Stomach (tissue), 9 donors: ENCODE results near the gene TTC8. TPM values are rescaled to one million over a fixed set of nuclear protein-coding genes. Genes with fewer than 3 reads are reported as not detected.
"Not testable (repeated sequence)": the region's sequence is repeated elsewhere in the genome, so short reads cannot be mapped to it uniquely, and the experiment has no call there.

Source experiments
- DNase-seq, 2 donors: peaks; one replicate each; pipeline versions ENCODE4 v3.0.0 to v3.0.0-alpha.2; 2013 to 2019
- H3K27ac ChIP-seq, 5 donors: fragments of 200-600 bp in 4 of 5; sonication (generic) in 4 of 5; one replicate each; pipeline ENCODE4 v1.5.1; 2013 to 2019; ENCODE audit warnings: mild to moderate bottlenecking in 1 of 5, moderate library complexity in 1 of 5
- H3K27me3 ChIP-seq, 3 donors: fragments of 200-600 bp; sonication (generic); one replicate each; pipeline ENCODE4 v1.5.1; 2017 to 2019; ENCODE audit warnings: mixed run types in 1 of 3
- H3K36me3 ChIP-seq, 4 donors: fragments of 200-600 bp; sonication (generic); 1 replicate in 3 of 4; 2 replicates in 1 of 4; pipeline ENCODE4 v1.5.1; 2016 to 2019
- H3K4me1 ChIP-seq, 4 donors: fragments of 200-600 bp; sonication (generic); one replicate each; pipeline ENCODE4 v1.5.1; 2016 to 2019
- H3K4me3 ChIP-seq, 4 donors: fragments of 200-600 bp; sonication (generic) in 3 of 4; one replicate each; pipeline ENCODE4 v1.5.1; 2016 to 2019; ENCODE audit warnings: mild to moderate bottlenecking in 1 of 4
- H3K9me3 ChIP-seq, 4 donors: fragments of 200-600 bp; sonication (generic); one replicate each; pipeline ENCODE4 v1.5.1; 2016 to 2019
- EP300 ChIP-seq: sonication (generic); formaldehyde crosslinking; IDR thresholded peaks from one replicate; pipeline ENCODE4 v1.6.1; 2017; ENCODE audit warnings: antibody characterized with exemption
- POLR2A ChIP-seq, 4 donors: fragments of 450-650 bp; IDR thresholded peaks; one replicate each; pipeline ENCODE4 v1.6.1; 2016; ENCODE audit warnings: antibody characterized with exemption in 4 of 4, control low read depth in 2 of 4, mild to moderate bottlenecking in 1 of 4, moderate library complexity in 1 of 4
- POLR2AphosphoS5 ChIP-seq, 3 donors: sonication (generic); formaldehyde crosslinking; IDR thresholded peaks; one replicate each; pipeline ENCODE4 v1.6.1; 2016; ENCODE audit warnings: antibody characterized with exemption in 3 of 3
- WGBS, 5 donors: extraction: QIAGEN DNeasy Blood & Tissue Kit in 3 of 5; methylation state at CpG; one replicate each; pipeline versions ENCODE4 v1.1.5 to v1.1.7; 2013 to 2018; 5-methylcytosine and 5-hydroxymethylcytosine counted together
- intact Hi-C: fragments of 100-400 bp; cut with DNase I; formaldehyde crosslinking; loops from one replicate; pipeline ENCODE4 v1.15.1; 2023; ENCODE audit warnings: low total_unique reads
- polyA plus RNA-seq, 3 donors: library from polyadenylated mRNA; stranded (reverse); fragments of 200-250 nt; gene quantifications; one replicate each; pipeline ENCODE4 v1.2.3, GENCODE V29; 2013
- total RNA-seq, 5 donors: library from RNA; depleted of rRNA; stranded (reverse); fragments of >200 nt; gene quantifications; one replicate each; pipeline versions ENCODE4 v1.1.0 to v1.2.3, GENCODE V29; 2014 to 2016
- TF ChIP-seq, protein P1 (sequence below), 7 experiments: fragments of 450-650 bp in 4 of 7; fragments of 200-600 bp in 3 of 7; sonication (generic) in 3 of 7; IDR thresholded peaks; one replicate each; pipeline ENCODE4 v1.5.1; 2016 to 2019; ENCODE audit warnings: antibody characterized with exemption in 7 of 7, control low read depth in 2 of 7, mild to moderate bottlenecking in 1 of 7
- donor health status: healthy with polysubstance abuse.
- donor health status: Bipolar disorder and iron deficiency.
- donor health status: healthy.

The TTC8 gene
- total and polyA plus RNA-seq, 8 donors: 2.7 to 53.1 (median 8.7) TPM; not detected in 1

DNA sequence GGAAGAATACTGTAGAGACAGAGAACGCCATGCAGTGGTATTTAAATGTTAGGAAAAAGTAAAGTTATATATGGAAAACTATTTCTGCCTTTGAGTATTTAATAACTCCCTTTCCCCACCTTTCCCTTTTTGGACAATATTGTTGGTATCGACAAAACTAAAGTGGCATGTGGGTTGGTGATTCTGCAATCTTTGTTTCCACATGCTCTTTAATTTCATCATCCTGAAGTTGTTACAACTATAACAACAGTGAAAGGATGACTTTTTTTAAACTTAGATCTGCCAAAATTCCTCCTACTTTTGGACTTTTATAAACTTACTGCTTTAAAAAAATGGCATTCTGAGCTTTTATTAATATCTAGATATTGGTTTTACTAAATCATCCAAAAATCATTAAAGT lies 25.3 kb downstream of the TTC8 start:
- WGBS, 5 donors: 80 to 96% (median 90%) methylated on average over 2 of the region's 2 CpGs
- H3K9me3 ChIP-seq: no peaks in the 10 kb centered on the region
- TF ChIP-seq, protein P1, sequence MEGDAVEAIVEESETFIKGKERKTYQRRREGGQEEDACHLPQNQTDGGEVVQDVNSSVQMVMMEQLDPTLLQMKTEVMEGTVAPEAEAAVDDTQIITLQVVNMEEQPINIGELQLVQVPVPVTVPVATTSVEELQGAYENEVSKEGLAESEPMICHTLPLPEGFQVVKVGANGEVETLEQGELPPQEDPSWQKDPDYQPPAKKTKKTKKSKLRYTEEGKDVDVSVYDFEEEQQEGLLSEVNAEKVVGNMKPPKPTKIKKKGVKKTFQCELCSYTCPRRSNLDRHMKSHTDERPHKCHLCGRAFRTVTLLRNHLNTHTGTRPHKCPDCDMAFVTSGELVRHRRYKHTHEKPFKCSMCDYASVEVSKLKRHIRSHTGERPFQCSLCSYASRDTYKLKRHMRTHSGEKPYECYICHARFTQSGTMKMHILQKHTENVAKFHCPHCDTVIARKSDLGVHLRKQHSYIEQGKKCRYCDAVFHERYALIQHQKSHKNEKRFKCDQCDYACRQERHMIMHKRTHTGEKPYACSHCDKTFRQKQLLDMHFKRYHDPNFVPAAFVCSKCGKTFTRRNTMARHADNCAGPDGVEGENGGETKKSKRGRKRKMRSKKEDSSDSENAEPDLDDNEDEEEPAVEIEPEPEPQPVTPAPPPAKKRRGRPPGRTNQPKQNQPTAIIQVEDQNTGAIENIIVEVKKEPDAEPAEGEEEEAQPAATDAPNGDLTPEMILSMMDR (IDR thresholded peaks at IDR 0.05): no peak
- TF ChIP-seq POLR2AphosphoS5 (IDR thresholded peaks at IDR 0.05) (no peak), POLR2A (IDR thresholded peaks at IDR 0.05) (no peak), EP300 (no peak)
- H3K36me3 ChIP-seq: peaks cover 0 to 18% (median 8%) of the 10 kb centered on the region in 4 donors
- intact Hi-C loops: no loop called here
- no peak overlapping the region for H3K27ac ChIP-seq
- no peak overlapping the region for H3K4me3 ChIP-seq
- H3K4me1 ChIP-seq: no peaks in the 10 kb centered on the region
- H3K27me3 ChIP-seq: no peaks in the 10 kb centered on the region
- DNase-seq: no peak

DNA sequence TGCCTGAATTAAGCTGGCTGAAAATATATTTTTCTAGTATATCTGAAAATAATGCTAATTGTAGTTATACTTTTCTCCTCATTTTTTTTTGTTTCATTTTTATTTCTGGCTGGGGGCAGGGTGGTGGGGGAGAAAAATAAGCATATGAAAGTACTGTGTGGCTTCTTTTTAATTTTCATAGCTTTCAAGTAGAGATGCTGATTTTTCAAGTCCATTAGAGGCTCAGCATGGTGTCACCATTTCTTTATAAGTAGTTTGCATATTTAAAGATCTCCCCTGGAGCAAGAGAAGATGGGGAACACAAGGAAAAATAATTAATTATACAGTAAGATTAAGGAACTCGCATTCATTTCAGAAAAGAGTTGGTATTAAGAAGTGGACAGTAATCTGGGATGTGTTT lies 27.1 kb downstream of the TTC8 start:
- 53 to 79% (median 71%) methylated on average over 1 of the region's 1 CpG for WGBS, 5 donors
- intact Hi-C loops: no loop called here

DNA sequence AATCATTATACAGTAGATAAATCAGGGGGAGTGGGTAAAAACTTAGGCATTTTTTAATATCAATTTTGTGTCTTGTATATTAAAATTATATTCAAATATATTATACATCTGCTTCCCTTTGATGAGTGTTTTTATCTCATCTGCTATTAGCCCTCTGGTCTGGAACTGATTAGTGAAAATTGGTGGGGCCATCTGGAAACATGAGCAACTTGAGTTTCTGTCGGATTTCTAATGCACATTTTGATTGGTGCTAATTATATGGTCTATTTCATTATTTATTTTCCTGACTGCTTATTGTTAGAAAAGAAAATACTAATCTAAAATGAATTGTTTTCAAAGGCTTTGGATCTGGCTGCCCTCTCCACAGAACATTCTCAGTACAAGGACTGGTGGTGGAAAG lies 28.2 kb downstream of the TTC8 start:
- H3K36me3 ChIP-seq: peaks cover 0 to 22% (median 12%) of the 10 kb centered on the region in 4 donors
- H3K27ac ChIP-seq: no peak overlapping the region
- no peaks in the 10 kb centered on the region for H3K9me3 ChIP-seq
- peak in 1 of 2 donors; percentile 30 for DNase-seq
- H3K4me3 ChIP-seq: no peak overlapping the region
- no peak for TF ChIP-seq POLR2A (IDR thresholded peaks at IDR 0.05)
- TF ChIP-seq, protein P1 (IDR thresholded peaks at IDR 0.05): no peak
- TF ChIP-seq EP300: no peak
- no peak for TF ChIP-seq POLR2AphosphoS5 (IDR thresholded peaks at IDR 0.05)
- WGBS, 5 donors: 66 to 82% (median 71%) methylated on average over 1 of the region's 1 CpG
- H3K4me1 ChIP-seq: no peaks in the 10 kb centered on the region
- intact Hi-C loops: no loop called here
- no peaks in the 10 kb centered on the region for H3K27me3 ChIP-seq

More for the DNA sequence above, 27.1 kb downstream of the TTC8 start:
- DNase-seq: no peak
- no peak overlapping the region for H3K4me3 ChIP-seq
- TF ChIP-seq POLR2A (IDR thresholded peaks at IDR 0.05): no peak
- TF ChIP-seq POLR2AphosphoS5 (IDR thresholded peaks at IDR 0.05): no peak
- no peak for TF ChIP-seq EP300
- H3K9me3 ChIP-seq: no peaks in the 10 kb centered on the region
- peaks cover 0 to 21% (median 8%) of the 10 kb centered on the region in 4 donors for H3K36me3 ChIP-seq
- no peaks in the 10 kb centered on the region for H3K27me3 ChIP-seq
- no peak overlapping the region for H3K27ac ChIP-seq
- no peaks in the 10 kb centered on the region for H3K4me1 ChIP-seq

DNA sequence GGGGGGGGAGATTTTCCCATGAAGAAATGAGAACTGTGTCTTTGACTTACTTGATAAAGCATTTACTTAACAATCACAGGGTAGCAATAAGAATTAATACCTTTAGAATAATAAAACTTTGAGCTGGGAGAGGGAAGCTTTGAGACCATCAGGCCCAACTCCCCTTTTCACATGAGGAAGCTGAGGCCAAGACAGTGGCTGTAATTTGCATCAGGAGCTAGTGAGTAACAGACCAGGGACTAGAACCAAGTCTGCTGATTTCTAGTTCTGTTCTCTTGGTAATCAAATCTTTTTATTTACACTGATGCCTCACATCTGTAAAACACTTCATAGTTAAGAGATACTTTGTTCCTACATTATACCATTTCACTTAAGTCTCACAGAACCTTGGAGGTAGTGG lies 28.7 kb downstream of the TTC8 start:
- Histone ChIP-seq H3K9me3 (no peaks in the 10 kb centered on the region), H3K27me3 (no peaks in the 10 kb centered on the region), H3K4me3 (no peak overlapping the region), H3K36me3 (peaks cover 0 to 27% (median 17%) of the 10 kb centered on the region in 4 donors), H3K4me1 (no peaks in the 10 kb centered on the region), H3K27ac (no peak overlapping the region)
- DNase-seq: no peak
- TF ChIP-seq POLR2AphosphoS5 (IDR thresholded peaks at IDR 0.05) (no peak), EP300 (no peak), POLR2A (IDR thresholded peaks at IDR 0.05) (no peak)
- TF ChIP-seq, protein P1 (IDR thresholded peaks at IDR 0.05): no peak
- intact Hi-C loops: no loop called here

DNA sequence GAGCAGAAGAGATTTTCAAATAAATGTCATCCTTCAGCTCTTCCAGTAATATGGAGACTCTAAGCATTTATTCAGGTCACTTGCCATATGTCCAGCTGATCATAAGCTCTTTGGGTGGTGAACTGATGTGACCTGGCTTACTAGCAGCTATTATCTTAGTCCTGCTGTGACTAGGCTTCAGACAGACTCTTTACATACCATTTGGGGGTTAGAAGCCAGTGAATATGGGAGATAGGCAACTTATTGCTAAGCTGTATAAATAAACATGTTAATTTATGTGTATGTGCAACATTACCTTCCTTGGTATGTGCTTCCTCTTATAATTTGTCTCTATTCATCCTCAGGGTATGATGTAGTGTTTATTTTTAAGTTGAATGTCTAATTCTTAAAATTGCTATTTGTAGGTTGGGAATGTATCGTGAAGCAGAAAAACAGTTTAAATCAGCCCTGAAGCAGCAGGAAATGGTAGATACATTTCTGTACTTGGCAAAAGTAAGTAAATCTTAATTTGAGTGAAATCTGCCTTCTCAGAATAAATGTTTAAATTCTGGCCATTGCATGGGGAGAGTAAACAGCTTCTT lies 32.4 kb downstream of the TTC8 start:
- Histone ChIP-seq H3K9me3 (no peaks in the 10 kb centered on the region), H3K27ac (no peak overlapping the region), H3K27me3 (no peaks in the 10 kb centered on the region), H3K4me1 (no peaks in the 10 kb centered on the region), H3K4me3 (no peak overlapping the region), H3K36me3 (peaks cover 0 to 53% (median 40%) of the 10 kb centered on the region in 4 donors)
- 84 to 95% (median 90%) methylated on average over 1 of the region's 1 CpG for WGBS, 5 donors
- intact Hi-C loops: no loop called here
- no peak for DNase-seq
- TF ChIP-seq EP300 (no peak), POLR2AphosphoS5 (IDR thresholded peaks at IDR 0.05) (no peak), POLR2A (IDR thresholded peaks at IDR 0.05) (no peak)
- TF ChIP-seq, protein P1 (IDR thresholded peaks at IDR 0.05): no peak

DNA sequence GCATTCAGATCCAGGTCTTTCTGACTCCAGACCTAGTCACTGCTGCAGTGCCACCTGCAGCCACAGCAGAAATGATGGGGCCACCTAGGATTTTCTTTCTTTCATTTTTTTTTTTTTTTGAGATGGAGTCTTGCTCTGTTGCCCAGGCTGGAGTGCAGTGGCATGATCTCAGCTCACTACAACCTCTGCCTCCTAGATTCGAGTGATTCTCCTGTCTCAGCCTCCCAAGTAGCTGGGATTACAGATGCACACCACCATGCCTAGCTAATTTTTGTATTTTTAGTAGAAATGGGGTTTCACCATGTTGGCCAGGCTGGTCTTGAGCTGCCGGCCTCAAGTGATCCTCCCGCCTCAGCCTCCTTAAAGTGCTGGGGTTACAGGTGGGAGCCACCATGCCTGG lies 33.4 kb downstream of the TTC8 start:
- H3K36me3 ChIP-seq: peaks cover 0 to 59% (median 48%) of the 10 kb centered on the region in 4 donors
- H3K4me3 ChIP-seq, DNase-seq, H3K9me3 ChIP-seq, H3K4me1 ChIP-seq, H3K27me3 ChIP-seq, H3K27ac ChIP-seq, intact Hi-C loops: not testable (repeated sequence)
- WGBS, 5 donors: 92 to 97% (median 94%) methylated on average over 3 of the region's 3 CpGs

DNA sequence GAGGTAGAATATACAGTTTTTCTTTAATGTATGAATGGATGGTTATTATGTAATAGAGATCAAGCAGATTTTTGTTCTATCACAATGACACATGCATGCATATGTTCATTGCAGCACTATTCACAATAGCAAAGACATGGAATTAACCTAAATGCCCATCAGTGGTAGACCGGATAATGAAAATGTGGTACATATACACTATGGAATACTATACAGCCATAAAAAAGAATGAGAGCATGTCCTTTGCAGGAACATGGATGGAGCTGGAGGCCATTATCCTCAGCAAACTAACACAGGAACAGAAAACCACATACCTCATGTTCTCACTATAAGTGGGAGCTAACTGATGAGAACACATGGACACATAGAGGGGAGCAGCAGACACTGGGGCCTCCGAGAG lies 34.7 kb downstream of the TTC8 start:
- H3K9me3 ChIP-seq, H3K4me1 ChIP-seq, intact Hi-C loops, H3K27me3 ChIP-seq, DNase-seq, H3K4me3 ChIP-seq, H3K27ac ChIP-seq: not testable (repeated sequence)
- WGBS, 5 donors: 92 to 100% (median 96%) methylated on average over 2 of the region's 2 CpGs
- peaks cover 0 to 53% (median 49%) of the 10 kb centered on the region in 4 donors for H3K36me3 ChIP-seq
